SK-N-SH (cell line): ENCODE data around the gene B4GALNT4. TPM values are rescaled to one million over a fixed set of nuclear protein-coding genes. Genes with fewer than 3 reads are reported as not detected.
A peak's percentile ranks its signal among the peaks of the same experiment; 100 is the strongest.

Experiments used
- CTCF ChIA-PET: fragments of 300-600, 350-600 bp; formaldehyde crosslinking; extraction: SDS; loops from one replicate; lab custom pipeline; 2021; lab: Yijun Ruan, JAX
- POLR2A ChIA-PET: fragments of 350-600 bp; sonication (Branson Sonifier 250); formaldehyde crosslinking; extraction: SDS; loops from one replicate; lab custom pipeline; 2020; ENCODE audit warnings: antibody characterized with exemption, inconsistent platforms; lab: Yijun Ruan, JAX
- DNase-seq: peaks from one replicate; pipeline ENCODE4 v3.0.0; 2012
- H2AFZ ChIP-seq: fragments of 200-600 bp; sonication (generic); 2 replicates; pipeline ENCODE4 v1.8.1; 2016; ENCODE audit warnings: antibody characterized with exemption, mild to moderate bottlenecking, low read depth
- H3F3A ChIP-seq: fragments of 200-600 bp; sonication (generic); replicated peaks from 2 replicates; pipeline ENCODE3; 2016; ENCODE audit warnings: antibody characterized with exemption, mild to moderate bottlenecking; ENCODE audit not compliant: insufficient read depth
- H3K27ac ChIP-seq, 2 experiments: fragments of 200-500 bp in 1 of 2; fragments of 200-600 bp in 1 of 2; sonication (Bioruptor generic) in 1 of 2; sonication (generic), shearing (Covaris generic) in 1 of 2; 2 replicates each; pipeline versions ENCODE4 v1.5.1 to v1.6.1; 2014 to 2016; ENCODE audit warnings: low read depth in 2 of 2, inconsistent platforms in 1 of 2, low read length in 1 of 2, mild to moderate bottlenecking in 1 of 2, mixed read lengths in 1 of 2
- H3K27me3 ChIP-seq: fragments of 200-600 bp; sonication (generic), shearing (Covaris generic); 2 replicates; pipeline ENCODE4 v1.6.1; 2016; ENCODE audit warnings: mixed run types; ENCODE audit not compliant: insufficient read depth
- H3K36me3 ChIP-seq, 2 experiments: fragments of 200-500 bp in 1 of 2; fragments of 200-600 bp in 1 of 2; sonication (Bioruptor generic) in 1 of 2; sonication (generic) in 1 of 2; replicated peaks in 1 of 2; 2 replicates each; pipeline versions ENCODE3 to v1.5.1; 2014 to 2016; ENCODE audit warnings: low read length in 1 of 2, mild to moderate bottlenecking in 1 of 2; ENCODE audit not compliant: insufficient read depth in 2 of 2, control insufficient read depth in 1 of 2
- H3K4me1 ChIP-seq, 2 experiments: fragments of 200-500 bp in 1 of 2; fragments of 200-600 bp in 1 of 2; sonication (Bioruptor generic) in 1 of 2; sonication (generic), shearing (Covaris generic) in 1 of 2; 2 replicates each; pipeline versions ENCODE4 v1.5.1 to v1.6.1; 2014 to 2016; ENCODE audit warnings: low read depth in 1 of 2, low read length in 1 of 2, mixed run types in 1 of 2; ENCODE audit not compliant: insufficient read depth in 2 of 2, control insufficient read depth in 1 of 2
- H3K4me2 ChIP-seq: fragments of 200-600 bp; sonication (generic), shearing (Covaris generic); 2 replicates; pipeline ENCODE4 v1.6.1; 2017; ENCODE audit warnings: mixed run types
- H3K4me3 ChIP-seq, 2 experiments: fragments of 200-500 bp in 1 of 2; fragments of 200-600 bp in 1 of 2; sonication (Bioruptor generic) in 1 of 2; sonication (generic), shearing (Covaris generic) in 1 of 2; 2 replicates each; pipeline versions ENCODE4 v1.5.1 to v1.8.1; 2014 to 2016; ENCODE audit warnings: low read depth in 2 of 2, inconsistent platforms in 1 of 2, low read length in 1 of 2, mild to moderate bottlenecking in 1 of 2, mixed read lengths in 1 of 2, moderate library complexity in 1 of 2
- H3K79me2 ChIP-seq: fragments of 200-600 bp; sonication (generic); 2 replicates; pipeline ENCODE4 v1.8.1; 2017; ENCODE audit warnings: mild to moderate bottlenecking; ENCODE audit not compliant: insufficient read depth
- H3K9ac ChIP-seq: fragments of 200-600 bp; sonication (generic); 2 replicates; pipeline ENCODE4 v1.6.1; 2017; ENCODE audit warnings: mixed run types
- H3K9me2 ChIP-seq: fragments of 200-600 bp; sonication (generic); 2 replicates; pipeline ENCODE4 v1.6.1; 2017; ENCODE audit warnings: mixed run types
- H3K9me3 ChIP-seq: fragments of 200-600 bp; sonication (generic); 2 replicates; pipeline ENCODE4 v1.6.1; 2017; ENCODE audit warnings: mixed run types, mild to moderate bottlenecking, moderate library complexity
- H4K20me1 ChIP-seq: fragments of 200-600 bp; sonication (generic); 2 replicates; pipeline ENCODE4 v1.6.1; 2017; ENCODE audit warnings: mild to moderate bottlenecking, mixed run types; ENCODE audit not compliant: insufficient read depth
- FOSL2 ChIP-seq: IDR thresholded peaks from 2 replicates; pipeline ENCODE4 v1.4.0; 2012; ENCODE audit warnings: low read depth, mild to moderate bottlenecking, moderate library complexity, borderline replicate concordance
- FOXJ3 ChIP-seq: sonication (generic); formaldehyde crosslinking; IDR thresholded peaks from 2 replicates; pipeline ENCODE4 v1.5.1; 2020; ENCODE audit warnings: mild to moderate bottlenecking, missing genetic modification reagents
- GABPA ChIP-seq: IDR thresholded peaks from 2 replicates; pipeline ENCODE4 v1.4.0; 2012; ENCODE audit warnings: low read depth, mild to moderate bottlenecking
- IRF3 ChIP-seq: fragments of 150-350 bp; IDR thresholded peaks from 2 replicates; pipeline ENCODE4 v1.6.1; 2016; ENCODE audit warnings: mild to moderate bottlenecking, low read depth, low read length
- MAX ChIP-seq: IDR thresholded peaks from 2 replicates; pipeline ENCODE4 v1.4.0; 2012; ENCODE audit warnings: low read depth
- MEF2A ChIP-seq: IDR thresholded peaks from 2 replicates; pipeline ENCODE4 v1.4.0; 2012; ENCODE audit warnings: low read depth, borderline replicate concordance
- MXI1 ChIP-seq: IDR thresholded peaks from 2 replicates; pipeline ENCODE4 v1.6.1; 2012; ENCODE audit warnings: mild to moderate bottlenecking, low read depth, low read length, improper control_type of control experiment
- PBX3 ChIP-seq: IDR thresholded peaks from 2 replicates; pipeline ENCODE4; 2012
- RCOR1 ChIP-seq: fragments of 150-350 bp; IDR thresholded peaks from 2 replicates; pipeline ENCODE4 v1.6.1; 2017; ENCODE audit warnings: antibody characterized with exemption, low read length
- RXRA ChIP-seq: IDR thresholded peaks from 2 replicates; pipeline ENCODE4 v1.4.0; 2012; ENCODE audit warnings: low read depth, mild to moderate bottlenecking, borderline replicate concordance
- SIN3A ChIP-seq: IDR thresholded peaks from 2 replicates; pipeline ENCODE4 v1.6.1; 2012; ENCODE audit warnings: low read depth, mild to moderate bottlenecking, low read length, moderate library complexity, borderline replicate concordance
- TEAD4 ChIP-seq: IDR thresholded peaks from 2 replicates; pipeline ENCODE4 v1.4.0; 2012; ENCODE audit warnings: mild to moderate bottlenecking, borderline replicate concordance; ENCODE audit not compliant: insufficient read depth
- YY1 ChIP-seq: IDR thresholded peaks from 2 replicates; pipeline ENCODE4 v1.4.0; 2012; ENCODE audit warnings: low read depth, mild to moderate bottlenecking
- WGBS: methylation state at CpG from one replicate; pipeline ENCODE4 v1.1.6; 2017; ENCODE audit warnings: low lambda C conversion rate; 5-methylcytosine and 5-hydroxymethylcytosine counted together
- polyA plus RNA-seq, 3 experiments: library from polyadenylated mRNA; depleted of rRNA; stranded (reverse); fragments of >200 nt; gene quantifications; 2 replicates each; pipeline ENCODE4 v1.2.3, GENCODE V29; 2012
- TF ChIP-seq, protein P1 (sequence below): fragments of 150-350 bp; IDR thresholded peaks from 2 replicates; pipeline ENCODE4 v1.6.1; 2017; ENCODE audit warnings: antibody characterized with exemption, low read length, low read depth, borderline replicate concordance

B4GALNT4 gene
- polyA plus RNA-seq, 1 of the 3 experiments (the other 2 are of a cell fraction) = 66.7 TPM

DNA sequence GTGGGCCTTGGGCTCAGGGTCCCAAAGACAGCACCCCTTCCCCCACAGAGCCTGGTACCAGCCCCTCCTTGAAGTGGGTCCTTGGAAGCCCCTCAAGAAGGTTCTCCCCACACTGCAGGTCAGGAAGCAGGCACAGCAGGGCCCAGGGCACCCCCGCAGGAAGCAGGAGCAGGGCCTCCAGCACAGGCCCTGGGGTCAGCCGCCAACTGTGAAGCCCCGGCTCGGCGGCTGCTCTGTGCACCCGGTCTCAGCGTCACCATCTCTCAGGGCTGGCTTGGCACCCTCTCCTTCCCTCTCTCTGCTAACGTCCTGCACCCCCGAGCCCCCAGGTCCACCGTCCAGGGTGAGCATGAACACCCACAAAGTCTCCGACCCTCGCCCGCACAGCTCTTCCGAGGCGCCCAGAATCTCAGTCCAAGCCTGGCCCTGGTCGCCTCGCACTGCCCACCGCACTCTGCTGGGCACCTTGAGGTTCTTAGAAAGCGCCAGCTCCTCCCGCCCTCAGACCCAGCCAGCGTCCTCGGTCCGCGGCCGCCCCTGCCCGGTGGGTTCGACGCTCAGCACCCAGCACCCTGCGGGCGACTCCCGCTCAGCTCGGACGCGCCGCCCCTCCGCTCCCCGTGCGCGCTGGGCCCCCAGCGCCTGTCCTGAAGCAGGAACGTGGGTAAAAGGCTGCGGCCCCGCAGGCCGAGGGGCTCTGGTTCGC lies 46.9 kb downstream of the B4GALNT4 start:
- peaks cover 0 to 7% of the 10 kb centered on the region in 2 experiments; a peak in 1 of 4 replicates for H3K4me1 ChIP-seq
- peak overlapping the region; percentile 6 to 17; a peak in 1 of 4 replicates for H3K4me3 ChIP-seq
- H3K9me3 ChIP-seq = no peaks in the 10 kb centered on the region
- WGBS = 64% methylated on average over 8 of the region's 45 CpGs
- no peak for DNase-seq
- no peaks in the 10 kb centered on the region for H3K9me2 ChIP-seq
- H3K79me2 ChIP-seq = no peaks in the 10 kb centered on the region
- H4K20me1 ChIP-seq = no peaks in the 10 kb centered on the region
- H3K27me3 ChIP-seq = peaks cover 33% of the 10 kb centered on the region
- no peak overlapping the region for H2AFZ ChIP-seq
- H3F3A ChIP-seq = no peaks in the 10 kb centered on the region
- CTCF ChIA-PET = interaction anchor here (0.9 to 3.9 kb wide), 5 partner anchors 32 to 164 kb away, joined by 3 to 14 read pairs (median 4); no protein-coding TSS in a partner anchor
- no peaks in the 10 kb centered on the region for H3K36me3 ChIP-seq
- POLR2A ChIA-PET = no interaction called here
- no peak overlapping the region for H3K27ac ChIP-seq
- no peak overlapping the region for H3K9ac ChIP-seq
- peak overlapping the region; percentile 67; the same call in 1 of the 2 replicates for H3K4me2 ChIP-seq
- TF ChIP-seq MXI1 = no peak
- no peak for TF ChIP-seq TEAD4
- no peak for TF ChIP-seq MEF2A
- TF ChIP-seq RXRA = no peak
- no peak for TF ChIP-seq RCOR1
- no peak for TF ChIP-seq PBX3
- no peak for TF ChIP-seq IRF3
- TF ChIP-seq GABPA = no peak
- no peak for TF ChIP-seq MAX
- no peak for TF ChIP-seq SIN3A
- TF ChIP-seq, protein P1, sequence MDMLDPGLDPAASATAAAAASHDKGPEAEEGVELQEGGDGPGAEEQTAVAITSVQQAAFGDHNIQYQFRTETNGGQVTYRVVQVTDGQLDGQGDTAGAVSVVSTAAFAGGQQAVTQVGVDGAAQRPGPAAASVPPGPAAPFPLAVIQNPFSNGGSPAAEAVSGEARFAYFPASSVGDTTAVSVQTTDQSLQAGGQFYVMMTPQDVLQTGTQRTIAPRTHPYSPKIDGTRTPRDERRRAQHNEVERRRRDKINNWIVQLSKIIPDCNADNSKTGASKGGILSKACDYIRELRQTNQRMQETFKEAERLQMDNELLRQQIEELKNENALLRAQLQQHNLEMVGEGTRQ = no peak
- no peak for TF ChIP-seq FOSL2
- TF ChIP-seq YY1 = no peak
- no peak for TF ChIP-seq FOXJ3 (CRISPR knock-in tag)
